Neural cell (in vitro differentiated cells): ENCODE measurements around the gene MAPT. TPM values are rescaled to one million over a fixed set of nuclear protein-coding genes. Genes with fewer than 3 reads are reported as not detected.
A peak's percentile ranks its signal among the peaks of the same experiment; 100 is the strongest.

Experiments
- H2AFZ ChIP-seq: fragments of 200-600, 300-800 bp; sonication (generic), shearing (Covaris generic); 2 replicates; pipeline ENCODE4 v1.6.0; 2014; ENCODE audit warnings: low read depth, mild to moderate bottlenecking, antibody characterized with exemption, low read length, moderate library complexity
- H3F3A ChIP-seq: fragments of 200-600 bp; shearing (Covaris generic); 2 replicates; pipeline ENCODE4 v1.6.1; 2016; ENCODE audit warnings: mild to moderate bottlenecking, moderate library complexity, mixed read lengths, antibody characterized with exemption, low read length; ENCODE audit not compliant: insufficient read depth, poor library complexity, severe bottlenecking
- H3K27ac ChIP-seq: fragments of 200-600, 300-800 bp; sonication (generic), shearing (Covaris generic); 2 replicates; pipeline ENCODE4 v1.5.1; 2014; ENCODE audit warnings: mild to moderate bottlenecking, low read length, moderate library complexity
- H3K27me3 ChIP-seq: fragments of 300-800, 200-600 bp; sonication (generic), shearing (Covaris generic); 2 replicates; pipeline ENCODE4 v1.6.0; 2014; ENCODE audit warnings: mild to moderate bottlenecking, low read depth, low read length, moderate library complexity; ENCODE audit not compliant: insufficient read depth
- H3K36me3 ChIP-seq: fragments of 300-800, 200-600 bp; sonication (generic), shearing (Covaris generic); 2 replicates; pipeline ENCODE4 v1.5.1; 2014; ENCODE audit warnings: mild to moderate bottlenecking, antibody characterized with exemption, low read length, moderate library complexity; ENCODE audit not compliant: insufficient read depth
- H3K4me2 ChIP-seq: fragments of 300-800, 200-600 bp; sonication (generic), shearing (Covaris generic); 2 replicates; pipeline ENCODE4 v1.6.0; 2014; ENCODE audit warnings: mild to moderate bottlenecking, low read length
- H3K4me3 ChIP-seq: fragments of 300-800, 200-600 bp; sonication (generic), shearing (Covaris generic); 2 replicates; pipeline ENCODE4 v1.5.1; 2014; ENCODE audit warnings: mild to moderate bottlenecking, low read length, moderate library complexity
- H3K79me2 ChIP-seq: fragments of 200-600 bp; shearing (Covaris generic); replicated peaks from 2 replicates; pipeline ENCODE4 v1.6.0; 2014; ENCODE audit warnings: mild to moderate bottlenecking, low read length, moderate library complexity; ENCODE audit not compliant: insufficient read depth
- H3K9ac ChIP-seq: fragments of 300-800, 200-600 bp; sonication (generic), shearing (Covaris generic); 2 replicates; pipeline ENCODE4 v1.6.1; 2016; ENCODE audit warnings: mild to moderate bottlenecking, low read length, mixed read lengths
- H3K9me2 ChIP-seq: fragments of 200-600 bp; shearing (Covaris generic); 2 replicates; pipeline ENCODE4 v1.6.1; 2016; ENCODE audit warnings: mild to moderate bottlenecking, low read length, mixed read lengths; ENCODE audit not compliant: insufficient read depth
- H3K9me3 ChIP-seq: fragments of 200-600, 300-800 bp; sonication (generic), shearing (Covaris generic); 2 replicates; pipeline ENCODE4 v1.6.1; 2016; ENCODE audit warnings: mild to moderate bottlenecking, mixed run types, low read length, moderate library complexity, mixed read lengths
- H4K20me1 ChIP-seq: fragments of 200-600 bp; shearing (Covaris generic); 2 replicates; pipeline ENCODE4 v1.6.1; 2016; ENCODE audit warnings: mild to moderate bottlenecking, mixed run types; ENCODE audit not compliant: insufficient read depth
- CTCF ChIP-seq: fragments of 450-650 bp; IDR thresholded peaks from 2 replicates; pipeline ENCODE4 v1.5.1; 2014; ENCODE audit warnings: antibody characterized with exemption, mild to moderate bottlenecking, moderate library complexity; ENCODE audit not compliant: poor library complexity, severe bottlenecking
- EP300 ChIP-seq: fragments of 450-650 bp; conservative IDR thresholded peaks from 2 replicates; pipeline ENCODE4 v1.6.1; 2014; ENCODE audit warnings: antibody characterized with exemption, mild to moderate bottlenecking, moderate library complexity; ENCODE audit not compliant: poor library complexity, severe bottlenecking
- EZH2 ChIP-seq: fragments of 200-600, 300-800 bp; shearing (Covaris generic), sonication (generic); IDR thresholded peaks from 2 replicates; pipeline ENCODE4 v1.6.1; 2014; ENCODE audit warnings: antibody characterized with exemption, low read length, borderline replicate concordance, mild to moderate bottlenecking; ENCODE audit not compliant: insufficient read depth, poor library complexity, severe bottlenecking
- MXI1 ChIP-seq: fragments of 450-650 bp; conservative IDR thresholded peaks from 2 replicates; pipeline ENCODE4 v1.6.1; 2014; ENCODE audit warnings: antibody characterized with exemption, mild to moderate bottlenecking; ENCODE audit not compliant: poor library complexity, severe bottlenecking
- POLR2AphosphoS5 ChIP-seq: IDR thresholded peaks from 2 replicates; pipeline ENCODE4 v1.6.1; 2012
- RAD21 ChIP-seq: fragments of 450-650 bp; conservative IDR thresholded peaks from 2 replicates; pipeline ENCODE4 v1.6.1; 2014; ENCODE audit warnings: antibody characterized with exemption, mild to moderate bottlenecking, moderate library complexity
- REST ChIP-seq: IDR thresholded peaks from 2 replicates; pipeline ENCODE4 v1.6.1; 2012; ENCODE audit warnings: borderline replicate concordance
- SMC3 ChIP-seq: fragments of 450-650 bp; conservative IDR thresholded peaks from 2 replicates; pipeline ENCODE4 v1.6.1; 2014; ENCODE audit warnings: antibody characterized with exemption, mild to moderate bottlenecking, moderate library complexity; ENCODE audit not compliant: poor library complexity
- TAF1 ChIP-seq: IDR thresholded peaks from 2 replicates; pipeline ENCODE4 v1.6.1; 2012; ENCODE audit warnings: low read depth
- polyA plus RNA-seq: library from polyadenylated mRNA; depleted of rRNA; stranded (reverse); fragments of >200 nt; gene quantifications from 2 replicates; pipeline ENCODE4 v1.2.3, GENCODE V29; 2014

The MAPT gene
- polyA plus RNA-seq, 1 donor from 2014 or later = 94.5 TPM

- TF ChIP-seq TAF1 (no peak), CTCF (peak; percentile 70), SMC3 (peak; percentile 59), REST (no peak), POLR2AphosphoS5 (peak; percentile 93), RAD21 (peak; percentile 46), EP300 (peak; percentile 55), MXI1 (peak; percentile 83), EZH2 (no peak)
- Histone ChIP-seq H4K20me1 (peaks cover 4% of the 10 kb centered on the region), H3K36me3 (no peaks in the 10 kb centered on the region), H3K4me2 (peak overlapping the region; percentile 97), H3K27ac (peak overlapping the region; percentile 98), H3K9me2 (no peaks in the 10 kb centered on the region), H3F3A (peaks cover 3% of the 10 kb centered on the region), H3K79me2 (peaks cover 47% of the 10 kb centered on the region), H3K9me3 (no peaks in the 10 kb centered on the region), H3K4me3 (peak overlapping the region; percentile 100), H3K27me3 (peaks cover 15% of the 10 kb centered on the region), H2AFZ (peak overlapping the region; percentile 75), H3K9ac (peak overlapping the region; percentile 99)
Measured at GRCh38 chr17:45895304-45895968, 1.1 kb downstream of the MAPT start.

GRCh38 chr17:45895969-45896785 is 1.8 kb downstream of the MAPT start:
- peak overlapping the region; percentile 75 for H2AFZ ChIP-seq
- peak overlapping the region; percentile 100 for H3K4me3 ChIP-seq
- peak overlapping the region; percentile 99 for H3K9ac ChIP-seq
- H3K9me2 ChIP-seq = no peaks in the 10 kb centered on the region
- H3K36me3 ChIP-seq = no peaks in the 10 kb centered on the region
- no peak for TF ChIP-seq REST
- no peak for TF ChIP-seq MXI1
- TF ChIP-seq SMC3 = no peak
- TF ChIP-seq CTCF = no peak
- TF ChIP-seq POLR2AphosphoS5 = no peak
- no peak for TF ChIP-seq EZH2
- no peak for TF ChIP-seq RAD21
- no peak for TF ChIP-seq EP300
- TF ChIP-seq TAF1 = no peak
- peaks cover 52% of the 10 kb centered on the region for H3K79me2 ChIP-seq
- H3K4me2 ChIP-seq = peak overlapping the region; percentile 97
- peaks cover 3% of the 10 kb centered on the region for H3F3A ChIP-seq
- no peaks in the 10 kb centered on the region for H3K9me3 ChIP-seq
- peaks cover 4% of the 10 kb centered on the region for H4K20me1 ChIP-seq
- peak overlapping the region; percentile 98 for H3K27ac ChIP-seq
- H3K27me3 ChIP-seq = peaks cover 15% of the 10 kb centered on the region
